GM15510 (cell line): ENCODE data around the gene TPO.

Experiments
- POLR2A ChIP-seq: IDR thresholded peaks from 3 replicates; pipeline ENCODE4 v1.6.1; 2011; ENCODE audit warnings: borderline replicate concordance; ENCODE audit not compliant: insufficient read length; ENCODE audit errors: extremely low read depth

The TPO gene

GRCh38 chr2:1572638-1573037 lies 159.4 kb downstream of the TPO start:
- TF ChIP-seq POLR2A: no peak

- no peak for TF ChIP-seq POLR2A
Measured at GRCh38 chr2:1577846-1578245, 164.6 kb downstream of the TPO start.

GRCh38 chr2:1581965-1582625 lies 168.8 kb downstream of the TPO start:
- no peak for TF ChIP-seq POLR2A

- no peak for TF ChIP-seq POLR2A
Measured at GRCh38 chr2:1582891-1583341, 169.7 kb downstream of the TPO start.

DNA sequence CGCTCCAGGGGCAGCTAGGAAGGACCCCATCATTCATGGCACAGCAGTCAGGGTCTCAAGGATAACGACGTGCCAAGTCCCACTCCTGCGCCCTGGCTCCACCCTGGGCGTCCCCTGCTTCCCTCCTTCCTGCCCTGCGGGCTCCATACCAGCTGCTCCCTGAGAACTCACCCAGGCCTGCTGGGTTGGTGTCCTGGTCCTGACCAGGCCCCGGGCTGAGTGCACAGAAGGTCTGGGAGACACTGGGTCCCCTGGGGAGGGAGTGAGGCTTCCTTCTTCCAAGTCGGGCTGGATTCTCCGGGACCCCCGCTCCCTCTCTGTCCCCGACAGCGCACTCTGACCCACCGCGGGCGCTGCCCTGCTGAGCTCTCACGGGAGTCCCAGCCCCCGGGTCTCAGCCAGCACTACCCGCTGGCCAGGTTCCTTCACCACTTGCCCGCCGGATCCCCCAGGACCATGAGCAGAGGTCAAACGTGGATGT lies 170.8 kb downstream of the TPO start:
- no peak for TF ChIP-seq POLR2A

- no peak for TF ChIP-seq POLR2A
Measured at GRCh38 chr2:1584691-1585485, 171.6 kb downstream of the TPO start.

DNA sequence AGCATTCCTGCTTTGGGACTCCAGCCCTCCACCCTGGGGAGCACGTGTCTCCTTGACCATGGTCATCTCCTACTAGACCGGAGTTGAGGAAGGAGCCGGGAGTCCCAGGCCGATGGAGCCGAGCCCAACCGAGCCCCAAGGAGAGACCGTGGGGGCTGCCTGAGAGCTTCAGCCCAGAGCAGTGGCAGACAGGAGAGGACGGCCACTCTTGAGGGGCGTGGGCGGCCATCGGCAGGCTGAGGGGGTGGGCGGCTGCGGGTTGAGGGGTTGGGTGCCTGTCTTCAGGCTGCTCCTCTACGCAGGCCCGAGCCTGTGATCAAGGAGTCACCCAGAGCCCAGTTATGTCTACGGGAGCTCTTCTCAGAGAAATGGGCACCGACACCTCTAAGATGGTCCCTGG lies 172.4 kb downstream of the TPO start:
- no peak for TF ChIP-seq POLR2A

- TF ChIP-seq POLR2A: no peak
Measured at GRCh38 chr2:1586251-1586922, 173.1 kb downstream of the TPO start.

- no peak for TF ChIP-seq POLR2A
Measured at GRCh38 chr2:1586923-1587840, 173.9 kb downstream of the TPO start.

DNA sequence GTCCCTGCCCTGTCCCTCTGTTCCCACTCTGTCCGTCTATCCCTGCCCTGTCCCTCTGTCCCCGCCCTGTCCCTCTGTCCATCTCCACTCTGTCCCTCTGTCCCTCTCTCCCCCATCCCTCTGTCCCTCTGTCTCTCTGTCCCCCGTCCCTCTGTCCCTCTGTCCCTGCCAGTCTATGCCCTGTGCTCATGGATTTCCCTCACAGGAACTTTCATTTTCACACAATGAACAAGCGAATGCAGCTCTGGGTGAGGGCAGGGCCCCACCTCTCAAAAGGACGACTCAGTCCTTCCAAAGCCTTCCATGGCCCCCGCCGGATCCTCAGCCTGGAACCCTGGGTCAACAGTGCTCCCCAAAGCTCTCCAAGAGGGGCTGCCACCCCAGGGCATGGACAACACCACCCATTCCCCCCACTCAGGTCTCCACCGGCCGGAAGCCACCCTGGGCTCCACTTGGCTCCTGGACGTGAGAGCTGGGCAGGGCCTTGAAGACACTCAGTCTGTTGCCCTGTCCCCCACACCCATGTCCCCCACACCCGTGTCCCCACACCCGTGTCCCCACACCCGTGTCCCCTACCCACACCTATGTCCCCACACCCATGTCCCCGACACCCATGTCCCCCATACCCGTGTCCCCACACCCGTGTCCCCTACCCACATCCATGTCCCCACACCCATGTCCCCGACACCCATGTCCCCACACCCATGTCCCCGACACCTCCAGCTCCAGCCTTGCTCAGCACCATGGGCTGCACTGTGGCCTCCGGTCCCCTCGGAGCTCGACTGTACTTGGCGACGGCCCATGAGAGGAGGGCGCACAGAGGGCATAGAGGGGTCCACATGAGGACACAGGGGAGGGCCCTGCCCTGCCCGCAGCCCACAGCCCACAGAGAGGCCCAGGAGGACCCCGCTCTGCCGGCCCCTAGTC lies 175.1 kb downstream of the TPO start:
- no peak for TF ChIP-seq POLR2A

GRCh38 chr2:1588978-1589621 lies 175.8 kb downstream of the TPO start:
- no peak for TF ChIP-seq POLR2A

- no peak for TF ChIP-seq POLR2A
Measured at GRCh38 chr2:1590596-1591460, 177.6 kb downstream of the TPO start.
